Measurements from ENCODE around the gene EDN2.

Gene EDN2

GRCh38 chr1:41483001-41483850, 1.3 kb downstream of the EDN2 start:
- DNase-seq (ENCODE audit: low read depth in 2 of 2): no peak

- no peak for DNase-seq (ENCODE audit: low read depth in 2 of 2)
These were observed 2.3 kb downstream of the EDN2 start for GRCh38 chr1:41482001-41482765.

DNA sequence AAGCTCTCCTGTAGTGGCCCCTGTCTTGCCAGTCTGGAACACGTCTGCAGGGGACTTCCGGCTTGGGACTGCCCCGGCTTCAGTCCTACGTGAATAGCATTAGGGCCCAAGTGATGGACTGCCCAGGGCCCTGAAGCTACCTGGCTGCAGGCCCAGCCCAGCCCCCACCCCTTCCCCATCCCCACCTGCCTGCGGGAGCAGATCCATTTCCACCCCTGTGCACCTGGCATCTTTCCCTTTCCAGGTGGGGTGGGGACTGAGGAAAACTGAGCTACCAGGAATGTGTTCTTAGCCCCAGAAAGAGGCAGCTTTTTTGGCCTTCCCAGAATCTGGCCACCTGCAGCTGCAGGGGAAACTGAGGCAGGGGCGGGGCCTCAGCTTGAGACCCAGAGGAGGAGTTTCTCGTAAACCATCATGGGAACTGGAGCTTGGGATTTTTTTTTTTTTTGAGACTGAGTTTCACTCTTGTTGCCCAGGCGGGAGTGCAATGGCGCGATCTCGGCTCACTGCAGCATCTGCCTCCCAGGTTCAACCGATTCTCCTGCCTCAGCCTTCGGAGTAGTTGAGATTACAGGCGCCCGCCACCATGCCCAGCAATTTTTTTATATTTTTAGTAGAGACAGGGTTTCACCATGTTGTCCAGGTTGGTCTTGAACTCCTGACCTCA, 3.2 kb downstream of the EDN2 start:
- no peak for DNase-seq (ENCODE audit: low read depth in 2 of 2)

GRCh38 chr1:41480204-41481108, 4.0 kb downstream of the EDN2 start:
- no peak for DNase-seq (ENCODE audit: low read depth in 2 of 2)

DNA sequence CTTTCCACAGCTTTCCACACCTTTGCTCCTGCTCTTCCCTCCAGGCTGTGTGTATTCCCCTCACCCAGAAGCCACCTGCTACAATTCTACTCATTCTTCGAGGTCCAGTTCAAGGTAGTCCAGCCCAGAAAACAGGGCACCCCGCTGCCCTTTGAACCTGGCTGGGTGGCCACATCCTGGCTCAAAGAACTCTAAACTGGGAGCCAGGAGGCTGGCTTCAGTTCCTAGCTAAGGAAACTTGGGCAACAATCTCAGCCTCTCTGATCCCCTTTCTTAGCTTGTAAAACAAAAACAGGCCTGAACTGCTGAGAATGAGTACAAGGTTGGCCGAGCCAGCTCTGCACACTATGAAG, 4.7 kb downstream of the EDN2 start:
- no peak for DNase-seq (ENCODE audit: low read depth in 2 of 2)

DNA sequence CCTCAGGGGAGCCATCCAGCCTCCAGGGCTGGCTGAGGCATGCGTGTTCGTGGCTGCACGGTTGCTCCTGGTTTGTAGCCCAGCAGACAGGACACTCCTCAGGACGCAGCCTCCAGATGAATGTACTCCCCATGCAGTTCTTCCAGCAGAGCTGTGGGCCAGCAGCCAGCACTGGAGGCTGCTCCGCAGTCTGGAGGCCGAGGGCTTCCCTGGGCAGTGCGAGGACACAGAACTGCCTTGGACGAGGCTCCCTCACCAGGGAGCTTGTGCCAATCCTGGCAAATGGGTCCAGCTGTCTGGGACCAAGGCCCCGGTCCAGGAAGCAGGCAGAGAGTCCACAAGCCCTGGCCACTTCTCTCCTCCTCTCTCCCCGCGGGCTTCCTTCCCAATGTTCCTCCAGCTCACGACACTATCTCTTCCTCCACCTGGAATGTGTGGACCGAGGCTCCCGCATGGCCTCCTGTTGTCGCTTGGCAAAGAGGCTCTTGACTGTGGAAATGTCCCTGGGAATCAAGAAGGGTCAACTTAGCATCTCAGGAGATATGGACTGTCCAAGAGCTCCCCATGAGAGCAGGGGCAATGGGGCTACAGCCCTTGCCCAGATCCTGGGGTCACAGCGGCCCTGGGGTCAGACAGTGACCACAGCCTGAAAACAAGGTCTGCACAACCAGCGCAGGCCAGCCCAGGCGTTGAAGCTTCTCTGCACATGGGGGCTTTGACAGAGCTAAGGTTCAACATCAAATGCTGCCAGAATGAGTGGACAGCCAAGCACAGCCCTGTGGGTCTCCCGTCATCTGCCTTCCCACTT, 5.3 kb downstream of the EDN2 start:
- DNase-seq (ENCODE audit: low read depth in 2 of 2): no peak

DNA sequence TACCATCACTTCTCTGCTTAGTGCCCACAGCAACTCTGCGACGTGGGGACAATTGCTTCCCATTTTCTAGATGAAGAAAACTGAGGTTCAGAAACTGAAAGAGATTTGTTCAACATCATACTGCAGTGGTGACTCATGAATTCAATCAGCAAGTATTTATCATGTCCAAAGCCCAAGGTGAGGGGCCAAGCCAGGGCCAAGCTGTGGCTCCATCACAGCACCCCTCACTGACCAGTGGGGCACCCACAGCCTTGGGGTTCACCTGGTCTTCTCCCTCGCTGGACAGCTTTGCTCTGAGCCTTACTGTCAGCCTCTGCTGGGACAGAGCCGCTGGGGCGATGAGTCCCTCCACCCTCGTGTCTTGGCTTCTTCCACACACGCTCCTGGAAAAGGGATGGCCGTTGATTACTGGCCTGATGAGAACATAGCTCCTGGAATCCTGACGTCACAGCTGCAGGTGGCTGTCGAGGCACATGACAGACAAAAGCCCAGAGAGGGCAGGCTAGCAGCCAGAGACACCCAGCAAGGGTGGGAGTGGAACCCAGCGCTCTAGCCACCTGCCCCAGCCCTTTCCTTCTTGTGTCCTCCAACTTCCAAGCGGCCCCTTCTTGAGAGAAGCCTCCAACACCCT, 6.2 kb downstream of the EDN2 start:
- no peak for DNase-seq (ENCODE audit: low read depth in 2 of 2)

DNA sequence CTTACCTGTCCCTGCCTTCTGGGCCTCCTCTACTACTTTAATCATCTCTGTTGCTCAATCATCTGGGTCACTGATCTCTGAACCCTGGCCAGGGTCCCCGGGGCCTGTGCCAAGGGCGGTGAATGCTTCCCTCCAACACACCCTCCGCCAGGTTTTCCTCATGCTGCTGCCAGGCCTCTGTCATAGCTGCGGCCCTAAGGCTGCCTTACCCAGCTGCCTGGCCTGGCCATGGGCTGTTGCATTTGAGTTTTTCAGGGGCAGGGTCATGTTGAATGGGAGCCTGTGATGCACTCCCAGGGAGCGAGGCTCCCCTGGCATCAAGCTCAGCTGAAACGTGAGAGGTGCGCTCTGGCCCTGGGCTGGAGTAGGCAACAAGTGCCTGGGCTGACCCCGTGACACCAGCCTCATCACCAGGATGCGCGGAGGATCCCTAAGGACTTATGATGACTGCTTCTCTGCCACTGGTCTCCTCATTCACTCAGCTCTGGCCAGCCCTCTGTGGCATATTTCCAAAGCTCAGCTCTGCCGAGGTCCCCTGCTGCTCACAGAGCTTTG, 7.6 kb downstream of the EDN2 start:
- no peak for DNase-seq (ENCODE audit: low read depth in 2 of 2)

- DNase-seq (ENCODE audit: low read depth in 2 of 2): no peak
These were observed 8.5 kb downstream of the EDN2 start for GRCh38 chr1:41475859-41476567.

DNA sequence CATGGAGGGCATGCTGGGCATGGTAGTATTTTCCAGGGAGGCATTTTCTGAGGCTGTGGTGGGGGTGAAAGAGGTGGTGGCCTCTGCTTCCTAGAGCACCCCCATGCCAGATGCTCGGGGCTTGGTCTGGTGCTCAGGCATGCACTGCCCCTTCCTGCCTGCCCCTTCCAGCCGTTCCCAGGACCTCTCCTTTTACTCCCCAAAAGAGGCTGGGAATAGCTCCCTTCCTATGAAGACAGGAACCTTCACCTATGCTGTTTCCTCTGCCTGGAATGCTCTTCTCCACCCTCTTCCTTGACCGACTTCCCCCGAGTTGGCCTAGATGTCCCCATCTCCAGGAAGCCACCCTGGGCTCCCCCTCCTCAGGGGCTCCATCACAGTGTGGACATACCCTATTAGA, 9.1 kb downstream of the EDN2 start:
- DNase-seq (ENCODE audit: low read depth in 2 of 2): no peak

DNA sequence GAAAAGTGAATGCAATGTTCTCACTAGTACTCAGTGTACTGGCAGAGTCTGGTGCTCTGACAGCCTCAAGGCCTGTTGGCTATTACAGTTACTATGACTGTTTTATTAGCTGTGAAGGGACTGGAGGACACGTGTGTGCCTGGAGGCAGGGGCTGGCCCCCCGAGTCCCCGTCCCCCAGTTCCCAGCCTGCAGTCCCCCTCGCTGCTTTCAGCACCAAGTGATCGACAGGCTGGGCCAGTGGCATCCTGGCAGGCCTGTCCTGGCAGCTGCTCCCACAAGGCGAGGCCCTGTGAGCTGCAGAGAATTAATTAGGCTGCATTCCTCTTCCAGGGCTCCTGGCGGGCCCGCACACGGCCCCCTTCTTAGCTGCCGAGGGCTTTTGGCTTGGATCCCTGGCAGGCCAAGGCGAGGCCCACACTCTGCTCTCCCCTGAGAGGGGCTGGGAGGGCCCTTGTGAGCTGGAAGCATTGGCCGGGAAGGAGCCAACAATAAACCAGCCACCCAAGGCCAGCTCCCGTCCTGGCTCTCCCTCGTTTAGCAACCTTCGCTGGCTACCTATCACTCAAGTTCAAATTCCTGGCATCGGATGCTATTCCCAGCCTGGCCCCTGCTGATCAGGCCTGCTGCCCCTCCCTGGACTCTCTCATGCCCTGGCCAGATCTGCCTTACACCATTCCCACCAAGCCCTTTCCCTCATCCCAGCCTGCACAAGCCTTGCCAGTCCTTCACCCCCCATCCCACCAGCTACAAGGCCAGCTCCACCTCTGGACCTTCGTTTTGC, 9.8 kb downstream of the EDN2 start:
- no peak for DNase-seq (ENCODE audit: low read depth in 2 of 2)

GRCh38 chr1:41473738-41474362, 10.6 kb downstream of the EDN2 start:
- no peak for DNase-seq (ENCODE audit: low read depth in 2 of 2)

- DNase-seq (ENCODE audit: low read depth in 2 of 2): no peak
These were observed 12.8 kb downstream of the EDN2 start for GRCh38 chr1:41471658-41472057.

- DNase-seq (ENCODE audit: low read depth in 2 of 2): no peak
These were observed 14.8 kb downstream of the EDN2 start for GRCh38 chr1:41469706-41470105.

DNA sequence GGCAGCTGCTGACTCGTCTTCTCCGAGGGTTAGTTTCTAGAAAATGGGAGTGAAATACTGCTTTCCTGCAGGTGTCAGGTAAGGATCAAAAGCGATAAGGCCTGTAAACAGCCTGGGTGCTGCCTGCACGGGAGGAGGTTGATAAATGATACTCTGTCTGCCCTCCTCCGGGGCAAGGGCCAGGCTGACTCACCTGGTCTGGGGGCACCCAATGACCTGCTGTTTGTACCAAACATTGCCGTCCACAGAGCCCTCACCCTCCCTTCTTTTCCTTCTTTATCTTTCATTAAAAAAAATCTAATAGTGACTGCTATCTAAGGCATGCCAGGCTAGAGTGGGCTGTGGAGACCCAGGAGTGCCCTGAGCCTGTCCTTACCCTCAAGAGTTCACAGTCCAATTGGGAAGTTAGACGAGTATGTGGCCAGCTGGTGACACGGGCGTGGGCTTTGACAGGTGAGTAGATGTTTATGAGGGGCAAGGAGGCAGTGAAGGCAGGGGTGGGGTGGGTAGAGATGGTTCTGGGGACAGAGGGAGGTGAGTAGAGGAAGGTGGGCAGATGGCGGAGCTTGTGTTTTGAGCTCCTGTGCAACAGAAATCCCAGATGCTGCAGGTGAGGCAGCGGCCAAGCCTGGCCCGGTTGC, 16.2 kb downstream of the EDN2 start:
- DNase-seq (ENCODE audit: low read depth in 2 of 2): no peak

GRCh38 chr1:41467673-41468072, 16.8 kb downstream of the EDN2 start:
- no peak for DNase-seq (ENCODE audit: low read depth in 2 of 2)

GRCh38 chr1:41466146-41466545, 18.3 kb downstream of the EDN2 start:
- no peak for DNase-seq (ENCODE audit: low read depth in 2 of 2)

DNA sequence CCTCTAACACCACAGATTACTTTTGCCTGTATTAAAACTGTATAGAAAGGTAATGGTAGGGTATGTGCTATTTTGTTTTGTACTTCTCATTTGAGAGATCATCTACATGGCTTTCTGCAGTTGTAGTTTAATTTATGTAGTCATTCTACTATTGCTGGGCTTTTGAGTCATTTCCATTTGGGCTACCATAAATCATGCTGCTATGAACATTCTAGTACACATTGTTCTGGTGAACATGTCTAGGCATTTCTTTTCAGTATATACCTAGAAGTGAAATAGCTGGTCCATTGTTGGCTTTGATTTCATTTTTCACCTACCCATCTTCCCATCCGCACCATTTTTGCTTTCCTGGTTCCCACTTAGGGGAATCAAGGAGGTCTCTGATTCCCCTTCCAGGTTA, 18.7 kb downstream of the EDN2 start:
- no peak for DNase-seq (ENCODE audit: low read depth in 2 of 2)
